ENCODE results near the gene HS6ST2.

DNA sequence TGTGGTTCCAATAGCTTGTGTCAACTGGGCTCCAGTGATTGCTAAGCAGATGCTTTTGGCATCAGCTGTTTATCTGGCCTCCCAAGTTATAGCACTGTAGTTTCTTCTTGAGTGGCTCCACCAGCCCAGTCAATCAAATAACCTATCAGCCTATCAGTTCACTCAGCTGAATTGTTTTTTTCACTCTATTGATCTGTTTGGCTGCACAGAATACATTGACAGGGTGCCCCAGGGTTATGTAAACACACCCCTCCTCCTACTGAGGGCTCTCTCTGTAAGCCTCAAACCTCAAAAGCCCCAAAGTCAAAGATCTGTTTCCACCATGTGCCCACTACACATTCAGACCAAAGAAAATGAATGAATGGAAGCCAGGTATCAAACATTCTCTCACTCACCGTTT lies 214.0 kb downstream of the HS6ST2 start:
- no peak for TF ChIP-seq FOXK1 (CRISPR knock-in tag; IDR thresholded peaks at IDR 0.05)
- TF ChIP-seq, protein P1, sequence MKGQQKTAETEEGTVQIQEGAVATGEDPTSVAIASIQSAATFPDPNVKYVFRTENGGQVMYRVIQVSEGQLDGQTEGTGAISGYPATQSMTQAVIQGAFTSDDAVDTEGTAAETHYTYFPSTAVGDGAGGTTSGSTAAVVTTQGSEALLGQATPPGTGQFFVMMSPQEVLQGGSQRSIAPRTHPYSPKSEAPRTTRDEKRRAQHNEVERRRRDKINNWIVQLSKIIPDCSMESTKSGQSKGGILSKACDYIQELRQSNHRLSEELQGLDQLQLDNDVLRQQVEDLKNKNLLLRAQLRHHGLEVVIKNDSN (CRISPR knock-in tag; IDR thresholded peaks at IDR 0.05): no peak
- no peak for TF ChIP-seq TCF7 (CRISPR knock-in tag; IDR thresholded peaks at IDR 0.05; ENCODE audit: low read depth)
- TF ChIP-seq, protein P2, sequence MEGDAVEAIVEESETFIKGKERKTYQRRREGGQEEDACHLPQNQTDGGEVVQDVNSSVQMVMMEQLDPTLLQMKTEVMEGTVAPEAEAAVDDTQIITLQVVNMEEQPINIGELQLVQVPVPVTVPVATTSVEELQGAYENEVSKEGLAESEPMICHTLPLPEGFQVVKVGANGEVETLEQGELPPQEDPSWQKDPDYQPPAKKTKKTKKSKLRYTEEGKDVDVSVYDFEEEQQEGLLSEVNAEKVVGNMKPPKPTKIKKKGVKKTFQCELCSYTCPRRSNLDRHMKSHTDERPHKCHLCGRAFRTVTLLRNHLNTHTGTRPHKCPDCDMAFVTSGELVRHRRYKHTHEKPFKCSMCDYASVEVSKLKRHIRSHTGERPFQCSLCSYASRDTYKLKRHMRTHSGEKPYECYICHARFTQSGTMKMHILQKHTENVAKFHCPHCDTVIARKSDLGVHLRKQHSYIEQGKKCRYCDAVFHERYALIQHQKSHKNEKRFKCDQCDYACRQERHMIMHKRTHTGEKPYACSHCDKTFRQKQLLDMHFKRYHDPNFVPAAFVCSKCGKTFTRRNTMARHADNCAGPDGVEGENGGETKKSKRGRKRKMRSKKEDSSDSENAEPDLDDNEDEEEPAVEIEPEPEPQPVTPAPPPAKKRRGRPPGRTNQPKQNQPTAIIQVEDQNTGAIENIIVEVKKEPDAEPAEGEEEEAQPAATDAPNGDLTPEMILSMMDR (IDR thresholded peaks at IDR 0.05): no peak
- TF ChIP-seq ZNF423 (CRISPR knock-in tag; IDR thresholded peaks at IDR 0.05): no peak
- TF ChIP-seq, protein P3, sequence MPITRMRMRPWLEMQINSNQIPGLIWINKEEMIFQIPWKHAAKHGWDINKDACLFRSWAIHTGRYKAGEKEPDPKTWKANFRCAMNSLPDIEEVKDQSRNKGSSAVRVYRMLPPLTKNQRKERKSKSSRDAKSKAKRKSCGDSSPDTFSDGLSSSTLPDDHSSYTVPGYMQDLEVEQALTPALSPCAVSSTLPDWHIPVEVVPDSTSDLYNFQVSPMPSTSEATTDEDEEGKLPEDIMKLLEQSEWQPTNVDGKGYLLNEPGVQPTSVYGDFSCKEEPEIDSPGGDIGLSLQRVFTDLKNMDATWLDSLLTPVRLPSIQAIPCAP (CRISPR knock-in tag; IDR thresholded peaks at IDR 0.05): no peak
- TF ChIP-seq IRF2 (CRISPR knock-in tag; IDR thresholded peaks at IDR 0.05; ENCODE audit: borderline replicate concordance, low read depth): no peak
- TF ChIP-seq ZNF138 (CRISPR knock-in tag; conservative IDR thresholded peaks at IDR 0.05): no peak
- no peak for TF ChIP-seq ZNF317 (CRISPR knock-in tag; IDR thresholded peaks at IDR 0.05; ENCODE audit: borderline replicate concordance, low read depth)
- no peak for TF ChIP-seq MYBL2 (CRISPR knock-in tag; IDR thresholded peaks at IDR 0.05)
- no peak for TF ChIP-seq ZNF671 (CRISPR knock-in tag; IDR thresholded peaks at IDR 0.05)
- TF ChIP-seq, protein P4, sequence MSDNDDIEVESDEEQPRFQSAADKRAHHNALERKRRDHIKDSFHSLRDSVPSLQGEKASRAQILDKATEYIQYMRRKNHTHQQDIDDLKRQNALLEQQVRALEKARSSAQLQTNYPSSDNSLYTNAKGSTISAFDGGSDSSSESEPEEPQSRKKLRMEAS (CRISPR knock-in tag; IDR thresholded peaks at IDR 0.05): no peak

Data from WTC11 (cell line).